GM18498 (cell line): Measurements from ENCODE around the gene BRICD5.

Experiments
- ATAC-seq: cut with Tn5 transposase; IDR thresholded peaks from one replicate; pipeline ENCODE4 v1.9.1; 2021; ENCODE audit warnings: mild to moderate bottlenecking, moderate library complexity; ENCODE audit not compliant: unreplicated experiment

BRICD5 gene

GRCh38 chr16:2199621-2200139 is 11.0 kb downstream of the BRICD5 start:
- ATAC-seq, result no peak

- ATAC-seq, result no peak
These were observed 11.6 kb downstream of the BRICD5 start for GRCh38 chr16:2199095-2199494.

- no peak for ATAC-seq
These were observed 12.4 kb downstream of the BRICD5 start for GRCh38 chr16:2198283-2198682.

GRCh38 chr16:2197765-2198164 is 12.9 kb downstream of the BRICD5 start:
- no peak for ATAC-seq

GRCh38 chr16:2196981-2197511 is 13.6 kb downstream of the BRICD5 start:
- ATAC-seq, result no peak

- no peak for ATAC-seq
These were observed 14.3 kb downstream of the BRICD5 start, which contains the start of gene CASKIN1 for GRCh38 chr16:2196162-2196980. TSS of gene CASKIN1 (minus strand) at chr16:2196605. CDS start at chr16:2196432, 173 bp downstream.

GRCh38 chr16:2195322-2196161 is 15.1 kb downstream of the BRICD5 start:
- ATAC-seq, result no peak

GRCh38 chr16:2194852-2195321 is 15.8 kb downstream of the BRICD5 start:
- no peak for ATAC-seq

GRCh38 chr16:2194166-2194834 is 16.4 kb downstream of the BRICD5 start:
- no peak for ATAC-seq

GRCh38 chr16:2191446-2191706 is 19.3 kb downstream of the BRICD5 start:
- no peak for ATAC-seq

GRCh38 chr16:2190659-2191445 is 19.8 kb downstream of the BRICD5 start:
- no peak for ATAC-seq

GRCh38 chr16:2190002-2190658 is 20.5 kb downstream of the BRICD5 start:
- ATAC-seq, result no peak

GRCh38 chr16:2189252-2189893 is 21.3 kb downstream of the BRICD5 start:
- ATAC-seq, result no peak

GRCh38 chr16:2188395-2188794 is 22.3 kb downstream of the BRICD5 start:
- no peak for ATAC-seq

GRCh38 chr16:2187212-2187611 is 23.5 kb downstream of the BRICD5 start:
- no peak for ATAC-seq

- no peak for ATAC-seq
These were observed 24.2 kb downstream of the BRICD5 start for GRCh38 chr16:2186505-2186904.

GRCh38 chr16:2186064-2186463 is 24.6 kb downstream of the BRICD5 start:
- ATAC-seq, result no peak

GRCh38 chr16:2184962-2185361 is 25.7 kb downstream of the BRICD5 start:
- ATAC-seq, result no peak

- ATAC-seq, result no peak
These were observed 26.3 kb downstream of the BRICD5 start for GRCh38 chr16:2184346-2184745.
